ENCODE results near the gene ZCWPW1. TPM values are rescaled to one million over a fixed set of nuclear protein-coding genes. Genes with fewer than 3 reads are reported as not detected.
"Not testable (repeated sequence)": the region's sequence is repeated elsewhere in the genome, so short reads cannot be mapped to it uniquely, and the experiment has no call there.

The ZCWPW1 gene
- total RNA-seq, 6 experiments from 2014 or later, result 0.86 to 5.7 (median 2.7) TPM

GRCh38 chr7:100376066-100376465, 52.4 kb downstream of the ZCWPW1 start:
- Histone ChIP-seq H3K27me3 (no peaks in the 10 kb centered on the region), H3K36me3 (no peaks in the 10 kb centered on the region), H3K9me3 (no peaks in the 10 kb centered on the region), H3K4me3 (no peak overlapping the region), H3K4me1 (no peaks in the 10 kb centered on the region), H3K27ac (no peak overlapping the region)
- no CpG with 5 or more reads among the region's 3 CpGs for WGBS (ENCODE audit: insufficient coverage, low coverage, low lambda C conversion rate, missing lambda C conversion rate)
- DNase-seq (no peak), ATAC-seq (no peak)
- intact Hi-C loops (cut with DNase I), result no loop called here
- TF ChIP-seq, protein P1, sequence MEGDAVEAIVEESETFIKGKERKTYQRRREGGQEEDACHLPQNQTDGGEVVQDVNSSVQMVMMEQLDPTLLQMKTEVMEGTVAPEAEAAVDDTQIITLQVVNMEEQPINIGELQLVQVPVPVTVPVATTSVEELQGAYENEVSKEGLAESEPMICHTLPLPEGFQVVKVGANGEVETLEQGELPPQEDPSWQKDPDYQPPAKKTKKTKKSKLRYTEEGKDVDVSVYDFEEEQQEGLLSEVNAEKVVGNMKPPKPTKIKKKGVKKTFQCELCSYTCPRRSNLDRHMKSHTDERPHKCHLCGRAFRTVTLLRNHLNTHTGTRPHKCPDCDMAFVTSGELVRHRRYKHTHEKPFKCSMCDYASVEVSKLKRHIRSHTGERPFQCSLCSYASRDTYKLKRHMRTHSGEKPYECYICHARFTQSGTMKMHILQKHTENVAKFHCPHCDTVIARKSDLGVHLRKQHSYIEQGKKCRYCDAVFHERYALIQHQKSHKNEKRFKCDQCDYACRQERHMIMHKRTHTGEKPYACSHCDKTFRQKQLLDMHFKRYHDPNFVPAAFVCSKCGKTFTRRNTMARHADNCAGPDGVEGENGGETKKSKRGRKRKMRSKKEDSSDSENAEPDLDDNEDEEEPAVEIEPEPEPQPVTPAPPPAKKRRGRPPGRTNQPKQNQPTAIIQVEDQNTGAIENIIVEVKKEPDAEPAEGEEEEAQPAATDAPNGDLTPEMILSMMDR (IDR thresholded peaks at IDR 0.05), result no peak
- TF ChIP-seq POLR2A (IDR thresholded peaks at IDR 0.05), result no peak

GRCh38 chr7:100374601-100375000, 53.9 kb downstream of the ZCWPW1 start:
- ATAC-seq (no peak), DNase-seq (no peak)
- no peaks in the 10 kb centered on the region for H3K4me1 ChIP-seq
- intact Hi-C loops (cut with DNase I), result no loop called here
- no peaks in the 10 kb centered on the region for H3K27me3 ChIP-seq
- no peak overlapping the region for H3K4me3 ChIP-seq
- 56% methylated on average over 4 of the region's 5 CpGs for WGBS (ENCODE audit: insufficient coverage, low coverage, low lambda C conversion rate, missing lambda C conversion rate)
- H3K36me3 ChIP-seq, result no peaks in the 10 kb centered on the region
- TF ChIP-seq POLR2A (IDR thresholded peaks at IDR 0.05), result no peak
- TF ChIP-seq, protein P1 (IDR thresholded peaks at IDR 0.05), result no peak
- no peaks in the 10 kb centered on the region for H3K9me3 ChIP-seq
- H3K27ac ChIP-seq, result no peak overlapping the region

DNA sequence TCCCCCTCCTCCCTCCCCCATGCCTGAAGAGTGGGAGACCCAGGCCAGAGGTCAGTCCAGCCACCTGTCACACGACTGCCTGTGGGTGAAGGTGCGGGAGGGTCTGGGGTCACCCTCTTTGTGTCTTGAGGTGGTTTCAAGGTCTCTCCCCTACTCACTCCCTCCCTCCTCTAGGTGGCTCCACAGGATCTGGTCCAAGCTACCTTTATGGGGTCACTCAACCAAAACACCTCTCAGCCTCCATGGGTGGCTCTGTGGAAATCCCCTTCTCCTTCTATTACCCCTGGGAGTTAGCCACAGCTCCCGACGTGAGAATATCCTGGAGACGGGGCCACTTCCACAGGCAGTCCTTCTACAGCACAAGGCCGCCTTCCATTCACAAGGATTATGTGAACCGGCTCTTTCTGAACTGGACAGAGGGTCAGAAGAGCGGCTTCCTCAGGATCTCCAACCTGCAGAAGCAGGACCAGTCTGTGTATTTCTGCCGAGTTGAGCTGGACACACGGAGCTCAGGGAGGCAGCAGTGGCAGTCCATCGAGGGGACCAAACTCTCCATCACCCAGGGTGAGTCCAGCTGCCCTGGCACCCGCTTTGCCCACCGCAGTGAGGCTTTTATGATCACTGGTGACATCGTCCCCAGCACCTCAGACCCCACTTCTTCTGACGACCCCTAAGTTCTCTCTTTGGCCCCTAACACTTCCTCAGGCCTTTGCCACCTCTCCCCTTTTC, 54.5 kb downstream of the ZCWPW1 start:
- H3K9me3 ChIP-seq; DNase-seq; H3K36me3 ChIP-seq; H3K27me3 ChIP-seq; H3K4me1 ChIP-seq; intact Hi-C loops (cut with DNase I): not testable (repeated sequence)
- 78% methylated on average over 4 of the region's 15 CpGs for WGBS (ENCODE audit: insufficient coverage, low coverage, low lambda C conversion rate, missing lambda C conversion rate)
- Histone ChIP-seq H3K4me3 (peak overlapping the region in 1 of 3 donors; percentile 26), H3K27ac (peak overlapping the region in 2 of 3 donors; percentile 59 to 70)
- ATAC-seq, result peak in 3 of 4 donors; percentile 14 to 22 (median 15)

GRCh38 chr7:100373261-100373831, 55.2 kb downstream of the ZCWPW1 start, which contains the start of gene PILRA:
Gene PILRA (plus strand): TSS chr7:100373487. CDS start chr7:100373657, 170 bp downstream.
- no peaks in the 10 kb centered on the region for H3K36me3 ChIP-seq
- no peaks in the 10 kb centered on the region for H3K4me1 ChIP-seq
- TF ChIP-seq, protein P1 (IDR thresholded peaks at IDR 0.05), result no peak
- TF ChIP-seq POLR2A (IDR thresholded peaks at IDR 0.05), result peak; percentile 28
- no peaks in the 10 kb centered on the region for H3K27me3 ChIP-seq
- DNase-seq (no peak), ATAC-seq (peak; percentile 50 to 61 (median 54))
- intact Hi-C loops (cut with DNase I), result no loop called here
- peak within 1 kb of the TSS in 1 of 3 donors; percentile 26 for H3K4me3 ChIP-seq
- no peaks in the 10 kb centered on the region for H3K9me3 ChIP-seq
- 31% methylated on average over 3 of the region's 12 CpGs for WGBS (ENCODE audit: insufficient coverage, low coverage, low lambda C conversion rate, missing lambda C conversion rate)
- H3K27ac ChIP-seq, result peak within 1 kb of the TSS; percentile 21 to 70 (median 59)

GRCh38 chr7:100372694-100373093, 55.8 kb downstream of the ZCWPW1 start:
- Histone ChIP-seq H3K27me3 (no peaks in the 10 kb centered on the region), H3K9me3 (no peaks in the 10 kb centered on the region), H3K4me3 (no peak overlapping the region), H3K36me3 (no peaks in the 10 kb centered on the region), H3K27ac (peak overlapping the region; percentile 21 to 70 (median 59)), H3K4me1 (no peaks in the 10 kb centered on the region)
- DNase-seq, result no peak
- WGBS (ENCODE audit: insufficient coverage, low coverage, low lambda C conversion rate, missing lambda C conversion rate), result no CpG with 5 or more reads among the region's 6 CpGs
- intact Hi-C loops (cut with DNase I), result no loop called here
- ATAC-seq, result peak in 3 of 4 donors; percentile 2 to 3 (median 3)
- no peak for TF ChIP-seq POLR2A (IDR thresholded peaks at IDR 0.05)
- TF ChIP-seq, protein P1 (IDR thresholded peaks at IDR 0.05), result no peak
